ENCODE results near the gene KIF4A.

DNA sequence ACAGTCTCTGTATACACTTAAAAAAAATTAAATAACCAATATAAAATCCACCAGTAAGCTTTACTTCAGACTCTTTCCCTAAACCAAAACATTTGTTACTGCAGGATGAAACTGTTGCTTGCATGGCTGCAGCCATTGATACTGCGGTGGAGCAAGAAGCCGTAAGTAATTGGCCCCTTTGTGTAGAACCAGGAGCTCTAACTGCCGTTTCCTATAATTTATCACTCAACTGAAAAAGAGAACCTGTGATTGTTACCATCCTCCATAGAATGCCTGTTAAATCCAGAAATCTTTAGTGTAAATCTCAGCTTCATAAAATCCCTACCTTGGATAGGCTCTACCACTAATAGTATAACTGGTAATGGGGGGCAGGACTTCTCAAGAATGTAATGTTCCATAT, 62.6 kb downstream of the KIF4A start:
- TF ChIP-seq, protein P1, sequence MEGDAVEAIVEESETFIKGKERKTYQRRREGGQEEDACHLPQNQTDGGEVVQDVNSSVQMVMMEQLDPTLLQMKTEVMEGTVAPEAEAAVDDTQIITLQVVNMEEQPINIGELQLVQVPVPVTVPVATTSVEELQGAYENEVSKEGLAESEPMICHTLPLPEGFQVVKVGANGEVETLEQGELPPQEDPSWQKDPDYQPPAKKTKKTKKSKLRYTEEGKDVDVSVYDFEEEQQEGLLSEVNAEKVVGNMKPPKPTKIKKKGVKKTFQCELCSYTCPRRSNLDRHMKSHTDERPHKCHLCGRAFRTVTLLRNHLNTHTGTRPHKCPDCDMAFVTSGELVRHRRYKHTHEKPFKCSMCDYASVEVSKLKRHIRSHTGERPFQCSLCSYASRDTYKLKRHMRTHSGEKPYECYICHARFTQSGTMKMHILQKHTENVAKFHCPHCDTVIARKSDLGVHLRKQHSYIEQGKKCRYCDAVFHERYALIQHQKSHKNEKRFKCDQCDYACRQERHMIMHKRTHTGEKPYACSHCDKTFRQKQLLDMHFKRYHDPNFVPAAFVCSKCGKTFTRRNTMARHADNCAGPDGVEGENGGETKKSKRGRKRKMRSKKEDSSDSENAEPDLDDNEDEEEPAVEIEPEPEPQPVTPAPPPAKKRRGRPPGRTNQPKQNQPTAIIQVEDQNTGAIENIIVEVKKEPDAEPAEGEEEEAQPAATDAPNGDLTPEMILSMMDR (conservative IDR thresholded peaks at IDR 0.05), result no peak
- TF ChIP-seq EZH2 (IDR thresholded peaks at IDR 0.05; ENCODE audit: low read depth), result no peak
